RWPE2 (cell line): ENCODE measurements around the gene C20orf204.

Experiments
- ATAC-seq: fragments of 200-7000 bp; cut with Tn5 transposase; 3 replicates; pipeline ENCODE4 v1.9.1; 2021; ENCODE audit warnings: low read depth
- DNase-seq: peaks from one replicate; pipeline ENCODE4 v3.0.0-alpha.2; 2020; ENCODE audit warnings: low spot score
- H3K27ac ChIP-seq: fragments of 450-650 bp; 2 replicates; pipeline ENCODE4 v1.5.1; 2017; ENCODE audit warnings: mild to moderate bottlenecking; ENCODE audit not compliant: poor library complexity, severe bottlenecking
- H3K27me3 ChIP-seq: fragments of 250-450 bp; sonication (Bioruptor Pico); 2 replicates; pipeline ENCODE4 v1.5.1; 2021; ENCODE audit warnings: mild to moderate bottlenecking, moderate library complexity; ENCODE audit not compliant: insufficient read depth, poor library complexity, severe bottlenecking
- H3K36me3 ChIP-seq: fragments of 250-450 bp; sonication (Bioruptor Pico); 2 replicates; pipeline ENCODE4 v1.5.1; 2020; ENCODE audit warnings: low read depth, mild to moderate bottlenecking, moderate library complexity
- H3K4me1 ChIP-seq: fragments of 250-450 bp; sonication (Bioruptor Pico); 2 replicates; pipeline ENCODE4 v1.5.1; 2021; ENCODE audit warnings: mild to moderate bottlenecking, moderate library complexity; ENCODE audit not compliant: insufficient read depth, poor library complexity, severe bottlenecking
- H3K4me3 ChIP-seq: fragments of 250-450 bp; sonication (Bioruptor Pico); 2 replicates; pipeline ENCODE4 v1.5.1; 2021; ENCODE audit warnings: mild to moderate bottlenecking, moderate library complexity; ENCODE audit not compliant: severe bottlenecking
- H3K9me3 ChIP-seq: fragments of 250-450 bp; sonication (Bioruptor Pico); 2 replicates; pipeline ENCODE4 v1.5.1; 2021; ENCODE audit warnings: mild to moderate bottlenecking, moderate library complexity; ENCODE audit not compliant: severe bottlenecking
- CTCF ChIP-seq: fragments of 450-650 bp; IDR thresholded peaks from one replicate; pipeline ENCODE4 v1.5.1; 2017; ENCODE audit warnings: mild to moderate bottlenecking, moderate library complexity; ENCODE audit not compliant: poor library complexity, severe bottlenecking

C20orf204 gene

DNA sequence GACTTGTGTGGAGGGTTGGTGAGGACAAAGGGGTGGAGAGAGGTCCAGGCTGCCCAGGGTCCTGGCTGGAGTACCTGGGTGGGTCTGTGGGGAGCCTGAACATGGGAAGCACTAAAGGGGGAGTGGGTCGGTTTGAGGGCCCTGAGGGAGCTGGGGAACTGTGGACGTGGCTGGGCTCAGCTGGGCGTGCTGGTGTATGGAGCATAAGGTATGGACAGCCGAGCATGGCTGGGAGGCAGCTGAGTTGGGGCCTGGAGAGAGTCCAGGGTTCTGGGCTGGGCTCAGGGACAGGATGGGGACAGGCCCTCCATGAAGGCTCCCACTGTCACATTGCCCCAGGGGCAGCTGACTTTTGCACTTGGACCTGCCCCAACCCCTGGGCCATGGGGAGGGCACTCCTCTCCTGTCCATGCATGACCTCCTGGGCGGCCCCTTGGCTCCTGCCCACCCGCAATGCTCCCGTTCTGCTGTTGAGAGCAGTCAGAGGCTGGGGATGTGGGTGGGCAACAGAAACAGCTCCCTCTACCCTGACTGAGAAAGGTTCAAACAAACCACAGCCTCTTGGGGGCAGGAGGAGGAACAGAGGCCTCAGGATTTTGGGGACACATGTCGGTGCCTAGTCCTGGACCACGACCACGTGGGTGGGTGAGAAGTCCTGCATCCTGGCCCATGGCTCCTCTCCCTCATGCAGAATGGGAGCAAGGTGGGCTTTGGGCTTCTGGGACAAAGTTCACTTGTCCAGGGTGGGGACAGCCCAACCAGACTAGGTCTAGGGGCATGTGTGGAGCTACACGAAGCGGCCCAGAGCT lies 4.5 kb downstream of the C20orf204 start:
- Histone ChIP-seq H3K4me3 (no peak overlapping the region), H3K36me3 (no peaks in the 10 kb centered on the region), H3K27me3 (peaks cover 14% of the 10 kb centered on the region), H3K27ac (no peak overlapping the region), H3K9me3 (no peaks in the 10 kb centered on the region), H3K4me1 (peaks cover 10% of the 10 kb centered on the region)
- DNase-seq = no peak
- no peak for ATAC-seq
- TF ChIP-seq CTCF = no peak

DNA sequence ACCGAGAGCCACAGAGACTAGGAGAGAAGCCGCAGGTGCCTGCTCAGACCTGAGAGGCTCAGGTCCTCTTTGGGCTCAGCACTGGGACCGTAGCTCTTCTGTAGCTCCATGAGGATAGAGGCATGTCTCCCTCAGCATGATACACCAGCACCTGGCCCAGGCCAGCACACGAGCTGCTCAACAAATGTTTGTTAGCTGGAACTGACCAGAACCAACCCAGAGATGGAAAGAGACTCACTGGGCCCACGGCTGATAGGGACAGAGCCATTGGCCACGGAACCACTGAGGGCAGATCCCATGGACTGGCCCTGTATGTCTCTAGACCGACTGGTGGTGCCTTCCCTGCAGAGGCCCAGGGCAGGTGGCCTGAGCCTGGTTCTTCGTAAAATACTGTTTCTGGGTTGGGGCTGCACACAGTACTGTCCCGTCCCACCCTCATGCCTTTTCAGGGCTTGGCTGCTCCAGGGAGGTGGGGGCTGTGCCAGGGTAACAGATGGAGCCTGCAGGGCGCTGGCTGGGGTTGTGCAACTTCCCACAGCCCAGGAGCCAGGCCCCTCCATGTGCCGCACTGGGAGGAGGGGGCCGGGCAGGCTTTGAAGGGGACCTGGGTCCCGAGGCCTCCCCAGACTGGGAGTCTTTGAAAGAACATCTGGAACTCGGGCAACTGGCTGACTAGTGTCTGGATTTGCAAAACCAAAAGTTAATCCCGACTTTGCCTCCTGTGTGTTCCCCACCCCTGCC lies 5.2 kb downstream of the C20orf204 start:
- no peak for TF ChIP-seq CTCF
- no peaks in the 10 kb centered on the region for H3K36me3 ChIP-seq
- ATAC-seq (no peak), DNase-seq (no peak)
- peaks cover 17% of the 10 kb centered on the region for H3K27me3 ChIP-seq
- no peaks in the 10 kb centered on the region for H3K9me3 ChIP-seq
- H3K4me3 ChIP-seq = no peak overlapping the region
- peaks cover 10% of the 10 kb centered on the region for H3K4me1 ChIP-seq
- H3K27ac ChIP-seq = no peak overlapping the region

DNA sequence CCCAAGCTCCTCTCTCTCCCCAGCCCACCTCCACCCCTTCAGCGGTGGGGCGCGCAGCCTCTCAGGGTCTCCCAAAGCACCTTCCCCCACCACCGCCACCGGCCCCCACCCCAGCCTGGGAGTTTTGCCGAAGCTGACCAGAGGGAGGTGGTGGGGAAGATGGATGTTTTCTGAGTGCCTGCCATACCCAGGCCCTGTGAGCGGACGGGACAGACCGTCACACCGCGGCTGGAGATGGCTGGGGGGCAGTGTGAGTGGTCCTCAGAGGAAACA lies 5.7 kb downstream of the C20orf204 start:
- ATAC-seq = no peak
- Histone ChIP-seq H3K36me3 (no peaks in the 10 kb centered on the region), H3K27ac (no peak overlapping the region), H3K27me3 (peaks cover 22% of the 10 kb centered on the region), H3K4me3 (no peak overlapping the region), H3K9me3 (no peaks in the 10 kb centered on the region), H3K4me1 (peaks cover 10% of the 10 kb centered on the region)
- DNase-seq = no peak
- no peak for TF ChIP-seq CTCF

- peak overlapping the region; percentile 25 for H3K4me3 ChIP-seq
- H3K27ac ChIP-seq = no peak overlapping the region
- peaks cover 27% of the 10 kb centered on the region for H3K27me3 ChIP-seq
- TF ChIP-seq CTCF = no peak
- no peaks in the 10 kb centered on the region for H3K36me3 ChIP-seq
- ATAC-seq (no peak), DNase-seq (no peak)
- H3K9me3 ChIP-seq = no peaks in the 10 kb centered on the region
- peaks cover 10% of the 10 kb centered on the region for H3K4me1 ChIP-seq
These were observed 6.2 kb downstream of the C20orf204 start for GRCh38 chr20:64042054-64042781.
